Loucy (cell line): Measurements from ENCODE around the gene RNF11.

Experiments
- CTCF ChIP-seq: fragments of 200-600 bp; sonication (generic); conservative IDR thresholded peaks from 2 replicates; pipeline ENCODE4 v1.5.1; 2014; ENCODE audit warnings: mild to moderate bottlenecking, antibody characterized with exemption, low read length
- EZH2phosphoT487 ChIP-seq: fragments of 200-600 bp; IDR thresholded peaks from 2 replicates; pipeline ENCODE4 v1.6.1; 2018; ENCODE audit warnings: antibody characterized with exemption, mild to moderate bottlenecking, moderate library complexity, borderline replicate concordance

GRCh38 chr1:51287966-51288365 is 51.9 kb downstream of the RNF11 start:
- TF ChIP-seq CTCF (no peak), EZH2phosphoT487 (no peak)
